Activated CD8-positive, alpha-beta memory T cell treated with anti-CD3 and anti-CD28 coated beads for 36 hours (primary cell): ENCODE measurements around the gene ERMARD. TPM values are rescaled to one million over a fixed set of nuclear protein-coding genes. Genes with fewer than 3 reads are reported as not detected.
"Not testable (repeated sequence)": the region's sequence is repeated elsewhere in the genome, so short reads cannot be mapped to it uniquely, and the experiment has no call there.

Experiments used
- CTCF ChIA-PET: fragments of 350-600 bp; sonication (Branson Sonifier 250); formaldehyde crosslinking; loops from one replicate; lab custom pipeline; 2021; ENCODE audit warnings: antibody characterized with exemption; lab: Charles Lee
- POLR2A ChIA-PET: fragments of 350-600 bp; sonication (Branson Sonifier 250); formaldehyde crosslinking; loops from one replicate; lab custom pipeline; 2021; ENCODE audit warnings: antibody characterized with exemption; lab: Charles Lee
- total RNA-seq, 2 experiments: library from RNA; stranded (reverse); gene quantifications; one replicate each; pipeline ENCODE4 v1.2.3, GENCODE V29; 2021

ERMARD gene
- total RNA-seq, 2 experiments from 2014 or later: 24.0 to 25.1 TPM

GRCh38 chr6:169725125-169726048 is 26.0 kb upstream of the ERMARD start:
- POLR2A ChIA-PET: interaction anchor here (0.5 to 5.8 kb wide), 5 partner anchors 22 to 859 kb away, joined by 3 to 68 read pairs (median 4); partner anchors contain the start of genes C6orf120, DYNLT2, ERMARD and PDCD2
- CTCF ChIA-PET: interaction anchor here (0.7 to 1.4 kb wide), 3 partner anchors 24 to 94 kb away, joined by 3 to 4 read pairs (median 3); partner anchors contain the start of genes C6orf120 and WDR27

- ChIA-PET CTCF (interaction anchor here (0.7 kb wide), 1 partner anchor 94 kb away, joined by 3 read pairs; no protein-coding TSS in a partner anchor), POLR2A (interaction anchor here (0.6 to 5.8 kb wide), 3 partner anchors 23 to 120 kb away, joined by 4 to 68 read pairs (median 35); partner anchors contain the start of genes C6orf120, DYNLT2, ERMARD and WDR27)
Observed at GRCh38 chr6:169726049-169726400, 25.4 kb upstream of the ERMARD start.

- CTCF ChIA-PET: no interaction called here
- POLR2A ChIA-PET: no interaction called here
Observed at GRCh38 chr6:169726963-169727362, 24.5 kb upstream of the ERMARD start.

GRCh38 chr6:169729961-169730360 is 21.5 kb upstream of the ERMARD start:
- ChIA-PET CTCF (interaction anchor here (1.3 kb wide), 1 partner anchor 28 kb away, joined by 3 read pairs; the partner anchor contains the start of genes C6orf120 and WDR27), POLR2A (no interaction called here)

- POLR2A ChIA-PET: no interaction called here
- CTCF ChIA-PET: no interaction called here
Observed at GRCh38 chr6:169738204-169738975, 13.0 kb upstream of the ERMARD start.

GRCh38 chr6:169738976-169739529 is 12.4 kb upstream of the ERMARD start:
- CTCF ChIA-PET: no interaction called here
- POLR2A ChIA-PET: no interaction called here

- POLR2A ChIA-PET: no interaction called here
- CTCF ChIA-PET: no interaction called here
Observed at GRCh38 chr6:169741344-169741743, 10.1 kb upstream of the ERMARD start.

- ChIA-PET POLR2A (interaction anchor here (0.6 kb wide), 1 partner anchor 44 kb away, joined by 3 read pairs; the partner anchor contains the start of genes C6orf120 and WDR27), CTCF (no interaction called here)
Observed at GRCh38 chr6:169745405-169745804, 6.0 kb upstream of the ERMARD start.

- CTCF ChIA-PET: no interaction called here
Observed at GRCh38 chr6:169746556-169746955, 4.9 kb upstream of the ERMARD start.

GRCh38 chr6:169752074-169752623 is 727 bp downstream of the ERMARD start:
- CTCF ChIA-PET: no interaction called here
- POLR2A ChIA-PET: interaction anchor here (0.6 to 3.1 kb wide), 6 partner anchors 28 to 802 kb away, joined by 3 to 35 read pairs (median 4); partner anchors contain the start of genes C6orf120, PHF10, TBP and WDR27

More at GRCh38 chr6:169746556-169746955, 4.9 kb upstream of the ERMARD start:
- POLR2A ChIA-PET: interaction anchor here (0.6 kb wide), 1 partner anchor 806 kb away, joined by 3 read pairs; no protein-coding TSS in a partner anchor

GRCh38 chr6:169755162-169755561 is 3.7 kb downstream of the ERMARD start:
- ChIA-PET POLR2A (no interaction called here), CTCF (interaction anchor here (1.4 kb wide), 1 partner anchor 29 kb away, joined by 3 read pairs; no protein-coding TSS in a partner anchor)

GRCh38 chr6:169763308-169763707 is 11.9 kb downstream of the ERMARD start:
- CTCF ChIA-PET: no interaction called here
- POLR2A ChIA-PET: interaction anchor here (0.6 kb wide), 1 partner anchor 48 kb away, joined by 4 read pairs; no protein-coding TSS in a partner anchor

- CTCF ChIA-PET: interaction anchor here (0.6 kb wide), 1 partner anchor 9 kb away, joined by 5 read pairs; no protein-coding TSS in a partner anchor
- POLR2A ChIA-PET: interaction anchor here (0.6 kb wide), 1 partner anchor 49 kb away, joined by 4 read pairs; no protein-coding TSS in a partner anchor
Observed at GRCh38 chr6:169763881-169764280, 12.5 kb downstream of the ERMARD start.

GRCh38 chr6:169765789-169766188 is 14.4 kb downstream of the ERMARD start:
- CTCF ChIA-PET, POLR2A ChIA-PET: not testable (repeated sequence)

- POLR2A ChIA-PET: no interaction called here
- CTCF ChIA-PET: no interaction called here
Observed at GRCh38 chr6:169766232-169766631, 14.8 kb downstream of the ERMARD start.

- ChIA-PET CTCF (no interaction called here), POLR2A (no interaction called here)
Observed at GRCh38 chr6:169766921-169767736, 15.7 kb downstream of the ERMARD start.

- CTCF ChIA-PET: interaction anchor here (1.3 kb wide), 1 partner anchor 57 kb away, joined by 3 read pairs; no protein-coding TSS in a partner anchor
- POLR2A ChIA-PET: no interaction called here
Observed at GRCh38 chr6:169774347-169774746, 22.9 kb downstream of the ERMARD start.

GRCh38 chr6:169775321-169775720 is 23.9 kb downstream of the ERMARD start:
- POLR2A ChIA-PET: no interaction called here
- CTCF ChIA-PET: no interaction called here
